C4-2B (cell line): ENCODE results near the gene ADH4.

Source experiments
- CTCF ChIP-seq: fragments of 450-650 bp; conservative IDR thresholded peaks from 2 replicates; pipeline ENCODE4 v1.5.1; 2017; ENCODE audit warnings: mild to moderate bottlenecking
- ZFX ChIP-seq: fragments of 450-650 bp; IDR thresholded peaks from 2 replicates; pipeline ENCODE4 v1.6.1; 2017

- TF ChIP-seq CTCF (no peak), ZFX (no peak)
Observed at GRCh38 chr4:99102634-99103033, 41.5 kb downstream of the ADH4 start.
